HL-60/S4 treated with retinoic acid at 250 ng/mL for 4 days and 3 days (cell line): ENCODE data around the gene EMD.

Experiments used
- in situ Hi-C: fragments of 300-500 bp; cut with MboI; formaldehyde crosslinking; loops from 2 replicates; pipeline ENCODE4 v1.7.0; 2022; ENCODE audit warnings: low sequenced_read_pairs

EMD gene

DNA sequence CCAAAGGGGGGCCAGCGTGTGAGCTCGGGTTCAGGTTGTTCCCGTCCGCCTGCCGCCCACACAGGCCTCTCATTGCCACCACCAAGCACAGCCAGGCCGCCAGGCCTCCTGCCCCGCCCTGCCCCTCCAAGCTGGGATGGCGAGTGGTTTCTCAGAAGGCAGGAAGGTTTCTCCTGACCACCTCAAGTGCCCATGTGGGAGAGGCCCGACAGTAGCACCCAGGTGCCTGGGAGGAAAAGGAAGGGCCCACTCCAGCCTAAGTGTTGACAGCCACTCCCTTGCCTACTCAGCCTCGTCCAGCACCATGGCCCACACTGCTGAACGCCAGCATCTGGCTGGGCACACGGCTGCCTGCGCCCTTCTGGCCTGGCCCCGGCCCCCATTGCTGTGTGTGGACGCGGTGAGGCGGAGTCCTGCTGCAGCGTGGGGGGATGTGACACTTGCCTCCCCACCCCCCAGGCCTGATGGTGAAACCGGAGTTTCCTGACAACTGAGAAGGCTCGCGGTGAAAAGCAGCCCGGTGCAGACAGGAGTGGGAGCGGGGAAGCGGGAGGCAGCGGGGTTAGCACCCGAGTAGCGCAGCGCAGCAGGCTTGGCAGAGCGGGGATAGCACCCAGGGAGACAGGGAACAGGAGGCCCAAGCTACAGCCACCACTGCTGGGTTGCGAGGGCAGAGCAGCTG is 23.9 kb upstream of the EMD start:
- in situ Hi-C loops = no loop called here

GRCh38 chrX:154355776-154356140 is 23.3 kb upstream of the EMD start:
- in situ Hi-C loops = no loop called here

DNA sequence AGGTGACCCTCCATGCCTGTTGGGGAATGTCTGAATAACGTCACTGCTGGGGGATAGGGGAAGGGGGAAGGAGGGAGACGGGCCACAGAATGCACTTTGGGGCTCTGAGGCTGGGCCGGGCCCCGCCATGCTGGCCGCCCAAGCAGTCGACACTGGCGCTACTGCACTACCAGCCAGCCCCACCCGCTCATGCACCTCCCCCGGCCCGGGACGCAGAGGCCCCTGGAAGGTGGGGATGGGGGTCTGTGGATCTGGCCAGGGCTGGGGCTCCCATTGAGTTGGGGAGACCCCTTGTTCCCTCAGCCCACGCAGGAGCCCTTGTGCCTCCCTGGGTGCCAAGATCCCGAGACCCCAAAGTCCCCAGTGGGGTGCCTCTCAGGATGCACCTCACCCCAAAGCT is 22.5 kb upstream of the EMD start:
- in situ Hi-C loops = no loop called here

- in situ Hi-C loops = no loop called here
Observed at GRCh38 chrX:154357205-154357604, 21.9 kb upstream of the EMD start.

DNA sequence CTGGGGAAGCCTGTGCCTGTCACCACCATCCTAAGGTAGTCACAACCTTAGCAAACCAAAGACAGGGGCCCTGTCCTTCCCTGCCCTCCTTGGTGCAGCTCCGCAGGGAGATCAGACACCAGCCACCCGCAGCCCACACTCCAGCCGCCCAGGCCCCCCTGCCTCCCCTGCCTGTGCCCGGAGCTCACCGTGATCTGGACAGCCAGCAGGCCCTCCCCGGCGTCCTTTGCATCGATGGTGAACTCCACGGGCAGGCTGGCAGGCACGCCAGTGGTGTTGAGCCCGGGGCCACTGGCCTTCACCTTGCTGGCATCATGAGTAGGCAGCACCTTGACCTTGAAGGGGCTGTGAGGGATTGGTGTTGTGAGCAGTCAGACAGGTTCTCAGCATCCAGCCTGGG is 21.1 kb upstream of the EMD start:
- in situ Hi-C loops = no loop called here

DNA sequence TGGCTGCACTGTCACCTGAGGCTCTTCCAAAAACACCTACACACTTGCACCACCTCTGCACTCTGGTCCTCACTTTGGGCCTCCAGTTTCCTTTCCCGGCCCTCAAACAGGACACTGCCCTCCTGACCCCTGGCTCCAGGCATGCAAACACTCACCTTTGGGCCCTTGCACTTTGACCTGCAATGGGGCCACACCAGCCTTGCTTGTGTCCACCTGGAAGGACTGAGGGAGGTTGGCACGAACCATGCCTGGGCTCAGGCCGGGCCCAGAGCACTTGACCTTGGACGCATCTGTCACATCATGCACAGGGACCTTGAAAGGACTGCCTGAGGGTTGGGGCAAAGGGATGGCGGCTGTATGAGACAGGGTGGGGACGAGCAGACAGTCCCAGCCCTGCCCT is 20.3 kb upstream of the EMD start:
- in situ Hi-C loops = no loop called here

DNA sequence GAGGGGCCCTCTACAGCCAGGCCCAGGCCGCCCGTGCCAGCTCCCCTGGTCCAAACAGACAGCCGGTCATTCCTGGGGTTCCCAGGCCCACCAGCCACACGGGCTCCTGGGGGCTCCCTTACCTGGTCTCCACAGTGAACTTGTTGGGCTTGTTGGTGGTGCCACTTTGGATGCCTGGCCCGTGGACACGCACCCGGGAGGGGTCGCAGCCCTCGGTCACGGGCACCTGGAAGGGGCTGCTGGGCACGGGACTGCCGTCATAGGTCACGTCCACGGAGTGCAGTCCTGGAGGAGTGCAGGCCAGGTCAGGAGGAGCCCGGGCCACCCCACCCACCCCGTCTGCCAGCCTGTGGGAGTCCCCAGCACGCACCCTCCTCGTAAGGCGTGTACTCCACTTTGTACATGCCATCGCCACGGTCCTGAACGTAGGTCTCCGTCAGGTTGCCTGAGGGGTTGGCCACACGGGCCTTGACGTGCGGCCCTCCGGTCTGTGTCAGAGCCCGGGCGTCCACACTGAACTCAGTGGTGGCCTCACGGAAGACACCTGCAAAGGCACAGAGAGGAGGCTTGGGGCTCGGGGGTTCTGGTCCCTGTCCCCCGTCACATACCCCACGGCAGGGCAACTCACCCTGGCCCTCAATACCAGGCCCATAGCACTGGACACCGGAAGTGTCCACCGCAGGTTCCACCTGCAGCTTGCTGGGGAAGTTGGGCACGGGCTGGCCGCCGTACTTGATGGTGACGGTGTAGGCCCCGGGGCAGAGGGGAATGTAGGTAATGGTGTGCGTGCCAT is 19.5 kb upstream of the EMD start:
- in situ Hi-C loops = no loop called here

DNA sequence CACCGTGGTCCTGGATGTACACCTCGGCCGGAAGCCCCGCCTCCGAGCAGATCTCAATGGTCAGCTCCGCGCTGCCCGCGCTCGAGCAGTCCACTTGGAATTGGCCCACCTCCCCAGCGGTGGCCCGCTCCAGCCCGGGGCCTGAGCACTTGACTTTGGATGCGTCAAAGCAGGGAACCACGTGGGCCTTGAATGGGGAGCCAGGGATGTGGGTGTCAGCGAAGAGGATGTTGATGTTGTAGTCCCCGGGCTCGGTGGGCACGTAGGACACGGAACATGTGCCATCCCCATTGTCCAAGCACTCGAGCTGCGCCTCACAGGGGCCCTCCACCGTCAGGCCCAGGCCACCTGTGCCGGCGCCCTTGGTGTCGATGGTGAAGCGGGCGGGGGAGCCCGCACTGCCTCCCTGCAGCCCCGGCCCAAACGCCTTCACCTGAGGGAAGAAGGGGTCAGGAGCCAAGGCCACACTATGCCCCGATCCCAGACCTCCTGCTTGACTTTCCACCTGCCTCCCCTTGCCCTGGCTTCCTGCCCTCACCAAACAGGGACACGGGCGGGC is 18.9 kb upstream of the EMD start:
- in situ Hi-C loops = no loop called here

GRCh38 chrX:154362085-154362742 is 16.9 kb upstream of the EMD start:
- in situ Hi-C loops = no loop called here

DNA sequence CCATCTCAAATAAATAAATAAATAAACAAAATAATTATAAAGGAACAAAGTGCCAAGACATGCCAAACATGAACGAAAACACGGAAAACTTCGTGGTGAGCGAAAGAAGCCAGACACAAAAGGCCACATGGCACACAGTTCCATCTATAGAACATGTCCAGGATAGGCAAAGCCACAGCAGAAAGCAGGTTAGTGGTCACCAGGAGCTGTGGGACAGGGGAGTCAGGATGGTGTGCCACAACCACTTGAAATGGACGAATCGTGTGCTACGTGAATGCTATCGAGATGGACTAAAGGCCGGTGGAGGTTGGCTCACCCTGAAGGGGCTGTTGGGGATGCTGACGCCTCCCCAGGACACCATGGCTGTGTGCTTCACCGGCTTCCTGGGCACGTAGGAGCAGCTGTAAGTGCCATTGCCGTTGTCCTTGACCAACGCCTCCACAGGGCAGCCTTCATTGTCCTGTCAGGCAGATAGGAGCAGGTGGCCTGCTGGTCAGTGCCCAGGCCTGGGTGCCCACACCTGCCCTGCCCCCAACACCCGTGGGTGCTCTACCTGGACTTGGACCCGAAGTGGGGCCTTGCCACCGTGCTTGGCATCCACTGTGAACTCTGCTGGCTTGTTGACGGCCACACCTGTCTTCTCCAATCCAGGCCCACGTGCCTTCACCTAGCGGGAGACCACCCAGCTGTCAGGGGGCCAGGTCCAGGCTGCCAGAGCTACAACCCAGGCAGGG is 15.2 kb upstream of the EMD start:
- in situ Hi-C loops = no loop called here

- in situ Hi-C loops = no loop called here
Observed at GRCh38 chrX:154365052-154365600, 14.0 kb upstream of the EMD start.

- in situ Hi-C loops = no loop called here
Observed at GRCh38 chrX:154365997-154366665, 13.0 kb upstream of the EMD start.

- in situ Hi-C loops = no loop called here
Observed at GRCh38 chrX:154366666-154367055, 12.4 kb upstream of the EMD start.

DNA sequence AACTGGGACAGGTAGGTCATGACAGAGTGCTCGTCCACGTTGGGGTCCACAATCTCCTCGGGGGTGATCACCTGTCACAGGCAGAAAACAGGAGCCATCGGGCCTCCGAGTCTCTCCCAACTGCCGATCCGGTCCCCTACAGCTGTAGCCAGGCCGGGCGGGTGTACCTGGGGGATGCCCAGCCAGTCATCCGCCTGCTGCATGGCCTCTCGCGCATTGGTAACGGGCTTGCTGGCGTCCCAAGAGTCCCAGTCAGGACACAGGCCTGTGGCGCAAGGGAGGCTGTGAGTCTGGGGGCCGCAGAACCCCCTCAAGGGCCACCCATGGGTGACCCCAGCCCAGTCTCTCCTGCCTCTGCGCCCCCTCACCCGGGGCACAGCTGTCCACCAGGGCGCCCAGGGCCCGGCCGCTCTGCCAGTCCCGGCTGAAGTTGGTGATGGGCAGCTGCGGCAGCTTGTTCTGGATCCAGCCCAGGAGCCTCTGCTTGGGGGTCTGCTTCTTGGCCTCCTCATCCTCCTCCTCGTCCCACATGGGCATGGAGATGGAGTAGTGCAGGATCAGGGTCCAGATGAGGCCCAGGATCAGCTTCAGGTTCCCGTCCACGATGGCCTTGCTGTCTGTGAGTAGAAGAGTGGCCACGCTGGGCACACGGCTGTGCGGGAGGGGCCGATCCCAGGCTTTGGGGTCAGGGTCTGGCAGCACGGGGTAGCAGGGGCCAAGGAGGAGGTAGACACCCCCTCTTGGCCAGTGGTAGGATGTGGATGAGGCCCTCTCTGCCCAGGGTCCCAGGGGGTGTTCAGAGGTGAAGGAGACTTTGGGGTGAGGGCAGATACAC is 11.4 kb upstream of the EMD start:
- in situ Hi-C loops = no loop called here

DNA sequence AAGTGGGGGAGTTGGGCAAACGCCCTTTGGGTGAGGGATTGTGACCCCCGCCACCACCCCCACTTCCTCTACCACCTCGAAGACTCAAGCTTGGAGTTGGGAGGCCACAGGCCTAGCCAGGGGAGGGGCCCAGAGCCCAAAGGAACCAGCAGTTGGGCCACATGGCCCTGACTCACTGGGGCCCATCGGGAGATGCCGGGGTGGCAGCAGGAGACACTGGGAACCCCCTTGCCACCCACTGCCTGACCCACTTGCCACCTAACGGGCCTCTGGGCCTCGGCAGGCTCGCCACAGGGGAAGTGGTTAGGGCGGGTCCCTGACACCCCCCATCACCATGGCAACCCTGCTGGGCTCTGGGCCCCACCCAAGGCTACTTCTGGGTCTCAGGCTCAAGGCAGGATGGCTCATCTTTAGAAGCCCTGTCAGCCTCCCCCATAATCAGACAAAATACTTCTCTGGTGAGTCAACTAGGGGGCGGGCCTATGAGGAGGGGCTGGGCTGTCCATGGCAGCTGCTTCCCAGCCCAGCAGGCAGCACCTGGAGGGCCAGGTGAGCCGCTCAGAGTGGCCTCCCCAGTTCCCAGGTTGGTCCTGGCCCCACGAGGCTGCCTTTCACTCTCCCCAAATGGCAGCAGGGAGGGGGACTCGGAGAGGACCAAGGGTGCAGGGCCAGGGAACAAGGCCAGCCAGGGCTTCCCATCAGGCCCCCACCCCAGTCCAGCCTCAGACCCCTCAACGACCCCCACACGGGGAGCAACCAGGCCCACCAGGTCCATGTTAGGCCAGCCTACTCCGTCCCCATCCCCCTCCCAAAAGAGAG is 10.3 kb upstream of the EMD start:
- in situ Hi-C loops = no loop called here

- in situ Hi-C loops = no loop called here
Observed at GRCh38 chrX:154369449-154370299, 9.4 kb upstream of the EMD start.

GRCh38 chrX:154370300-154371016 is 8.6 kb upstream of the EMD start:
- in situ Hi-C loops = no loop called here
